ENCODE measurements around the gene RPS23.

Gene RPS23

DNA sequence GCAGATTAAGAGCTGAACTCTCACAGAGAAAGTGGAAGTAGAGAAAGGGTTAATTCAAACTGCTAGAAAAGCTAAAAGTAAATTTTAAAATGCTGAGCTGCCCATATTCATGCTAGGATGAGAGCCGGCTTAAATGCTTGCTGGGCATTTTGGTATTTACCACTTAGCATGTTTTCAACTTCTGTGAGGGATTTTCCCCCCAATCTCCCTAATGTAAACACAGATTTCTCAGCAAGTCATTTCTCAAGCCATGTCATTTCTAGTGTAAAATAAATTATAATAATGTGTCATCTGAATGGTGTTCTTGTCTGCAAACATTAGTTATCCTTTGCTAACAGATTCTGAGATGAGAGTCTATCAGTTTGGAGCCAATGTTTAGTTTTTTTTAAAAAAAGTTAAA, 22.3 kb downstream of the RPS23 start:
- H3K36me3 ChIP-seq (ENCODE audit: control insufficient read depth in 1 of 2, insufficient read depth in 2 of 2, low read length in 2 of 2): no peaks in the 10 kb centered on the region
- H3K27me3 ChIP-seq (ENCODE audit: control insufficient read depth in 1 of 2, insufficient read depth in 2 of 2, low read length in 2 of 2): no peaks in the 10 kb centered on the region
- no peak overlapping the region for H3K27ac ChIP-seq (ENCODE audit: low read depth, low read length)
- H3K9ac ChIP-seq (ENCODE audit: low read depth in 1 of 2, low read length in 2 of 2): no peak overlapping the region
- H3K4me1 ChIP-seq (ENCODE audit: control insufficient read depth in 1 of 2, insufficient read depth in 2 of 2, low read length in 2 of 2): no peaks in the 10 kb centered on the region
- no peaks in the 10 kb centered on the region for H3K9me3 ChIP-seq (ENCODE audit: control insufficient read depth in 1 of 2, low read length in 2 of 2)
- no peak overlapping the region for H3K4me3 ChIP-seq (ENCODE audit: low read depth in 1 of 2, low read length in 2 of 2)

DNA sequence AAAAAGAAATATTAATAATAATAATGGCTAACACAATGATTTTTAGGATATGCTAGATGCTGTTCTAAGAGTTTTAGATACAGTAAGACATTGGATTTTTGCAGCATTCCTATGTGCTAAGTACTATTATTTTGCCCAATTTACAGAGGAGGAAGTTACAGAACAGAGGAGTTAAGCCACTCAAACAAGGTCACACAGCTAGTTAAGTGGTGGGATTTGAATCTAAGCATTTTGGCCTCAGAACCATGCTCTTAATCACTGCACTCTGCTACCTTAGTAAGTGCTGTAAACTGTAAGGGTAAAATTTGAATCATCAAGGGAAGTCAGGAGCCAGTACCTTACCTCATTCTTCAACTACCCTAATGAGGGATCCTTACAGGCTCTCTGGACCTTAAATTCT, 25.4 kb downstream of the RPS23 start:
- Histone ChIP-seq H3K4me3 (ENCODE audit: low read depth in 1 of 2, low read length in 2 of 2) (no peak overlapping the region), H3K27ac (ENCODE audit: low read depth, low read length) (no peak overlapping the region), H3K9ac (ENCODE audit: low read depth in 1 of 2, low read length in 2 of 2) (no peak overlapping the region), H3K27me3 (ENCODE audit: control insufficient read depth in 1 of 2, insufficient read depth in 2 of 2, low read length in 2 of 2) (no peaks in the 10 kb centered on the region), H3K9me3 (ENCODE audit: control insufficient read depth in 1 of 2, low read length in 2 of 2) (no peaks in the 10 kb centered on the region), H3K4me1 (ENCODE audit: control insufficient read depth in 1 of 2, insufficient read depth in 2 of 2, low read length in 2 of 2) (no peaks in the 10 kb centered on the region), H3K36me3 (ENCODE audit: control insufficient read depth in 1 of 2, insufficient read depth in 2 of 2, low read length in 2 of 2) (no peaks in the 10 kb centered on the region)

DNA sequence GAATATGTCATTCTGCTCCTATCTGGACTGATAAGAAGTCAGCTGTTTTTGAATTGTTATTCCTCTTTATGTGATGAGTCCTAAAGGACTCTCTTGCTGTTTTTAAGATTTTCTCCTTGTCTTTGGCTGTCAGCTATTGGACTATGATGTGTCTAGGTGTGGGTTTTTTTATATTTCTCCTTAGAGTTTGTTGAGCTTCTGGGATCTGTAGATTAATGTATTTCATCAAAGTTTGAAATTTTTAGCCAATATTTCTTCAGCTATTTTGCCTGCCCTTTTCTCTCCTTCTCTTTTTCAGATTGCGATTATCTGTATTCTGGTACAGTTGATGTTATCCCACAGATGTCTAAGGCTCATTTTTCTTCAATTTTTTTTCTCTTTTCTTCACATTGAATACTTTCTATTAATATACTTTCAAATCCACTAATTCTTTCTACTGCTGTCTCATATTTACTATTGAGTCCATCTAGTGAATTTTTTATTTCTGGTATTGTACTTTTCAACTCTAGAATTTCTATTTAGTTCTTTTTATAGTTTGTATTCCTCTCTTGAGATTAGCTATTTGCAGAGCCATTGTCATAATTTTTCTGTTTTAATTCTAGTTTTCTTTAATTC, 31.1 kb downstream of the RPS23 start:
- Histone ChIP-seq H3K27ac (ENCODE audit: low read depth, low read length) (no peak overlapping the region), H3K36me3 (ENCODE audit: control insufficient read depth in 1 of 2, insufficient read depth in 2 of 2, low read length in 2 of 2) (no peaks in the 10 kb centered on the region), H3K4me3 (ENCODE audit: low read depth in 1 of 2, low read length in 2 of 2) (no peak overlapping the region), H3K9me3 (ENCODE audit: control insufficient read depth in 1 of 2, low read length in 2 of 2) (peaks cover 0 to 10% of the 10 kb centered on the region in 2 donors), H3K27me3 (ENCODE audit: control insufficient read depth in 1 of 2, insufficient read depth in 2 of 2, low read length in 2 of 2) (no peaks in the 10 kb centered on the region), H3K4me1 (ENCODE audit: control insufficient read depth in 1 of 2, insufficient read depth in 2 of 2, low read length in 2 of 2) (no peaks in the 10 kb centered on the region), H3K9ac (ENCODE audit: low read depth in 1 of 2, low read length in 2 of 2) (no peak overlapping the region)

DNA sequence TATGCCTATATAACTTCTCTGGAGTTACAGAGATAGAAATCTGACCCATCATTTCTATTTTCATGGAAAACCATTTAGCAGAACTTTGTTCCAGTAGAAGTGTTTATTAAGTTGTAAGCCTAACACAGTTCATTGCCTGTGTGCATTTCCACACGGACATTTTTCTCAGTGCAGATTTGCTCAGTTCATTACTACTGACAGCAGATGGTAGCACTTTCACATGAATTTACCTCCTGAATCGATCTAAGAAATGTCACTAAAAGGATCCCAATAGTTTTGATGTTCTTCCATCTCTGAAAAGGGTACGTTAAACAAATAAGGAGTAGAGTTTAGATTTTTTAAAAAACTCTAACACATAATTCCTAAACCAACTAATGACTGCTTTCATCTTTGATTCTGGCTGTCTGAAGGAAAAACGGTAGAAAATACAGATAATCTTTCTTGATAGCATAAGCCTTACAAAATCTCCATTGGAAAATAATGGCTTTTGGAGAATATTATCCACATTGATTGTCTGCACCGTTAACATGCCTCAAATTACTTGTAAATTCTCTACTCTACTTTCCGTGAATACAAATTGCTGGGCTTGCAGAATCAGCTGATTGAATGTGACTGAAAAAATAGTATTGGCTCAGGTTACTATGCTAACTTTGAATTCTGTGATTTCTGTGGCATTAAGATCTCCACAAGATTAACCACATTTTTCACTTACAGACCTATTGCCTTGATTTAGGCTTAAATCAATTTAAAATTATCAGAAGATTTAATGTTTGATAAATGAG, 33.1 kb downstream of the RPS23 start:
- H3K27me3 ChIP-seq (ENCODE audit: control insufficient read depth in 1 of 2, insufficient read depth in 2 of 2, low read length in 2 of 2): no peaks in the 10 kb centered on the region
- no peak overlapping the region for H3K27ac ChIP-seq (ENCODE audit: low read depth, low read length)
- no peaks in the 10 kb centered on the region for H3K36me3 ChIP-seq (ENCODE audit: control insufficient read depth in 1 of 2, insufficient read depth in 2 of 2, low read length in 2 of 2)
- no peak overlapping the region for H3K4me3 ChIP-seq (ENCODE audit: low read depth in 1 of 2, low read length in 2 of 2)
- no peak overlapping the region for H3K9ac ChIP-seq (ENCODE audit: low read depth in 1 of 2, low read length in 2 of 2)
- H3K9me3 ChIP-seq (ENCODE audit: control insufficient read depth in 1 of 2, low read length in 2 of 2): peaks cover 0 to 10% of the 10 kb centered on the region in 2 donors
- H3K4me1 ChIP-seq (ENCODE audit: control insufficient read depth in 1 of 2, insufficient read depth in 2 of 2, low read length in 2 of 2): no peaks in the 10 kb centered on the region

DNA sequence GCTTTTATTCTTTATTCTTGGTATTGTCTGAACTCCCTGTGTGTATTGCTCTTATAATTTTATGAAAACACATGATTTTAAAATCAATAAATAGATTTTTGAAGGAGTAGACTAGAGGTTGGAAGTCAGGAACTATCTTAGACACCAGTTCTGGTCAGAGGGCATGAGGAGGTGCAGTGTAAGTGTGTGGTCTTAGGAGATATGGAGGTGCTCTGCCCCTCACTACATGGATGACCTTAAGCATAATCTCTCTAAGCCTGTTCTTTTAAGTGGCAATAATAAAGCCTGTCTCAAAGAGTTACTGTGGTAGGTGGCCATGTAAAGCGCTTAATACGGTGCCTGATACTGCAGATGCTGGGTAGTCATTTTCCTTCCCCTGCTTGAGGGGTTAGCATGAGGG, 34.0 kb downstream of the RPS23 start:
- Histone ChIP-seq H3K27me3 (ENCODE audit: control insufficient read depth in 1 of 2, insufficient read depth in 2 of 2, low read length in 2 of 2) (no peaks in the 10 kb centered on the region), H3K9ac (ENCODE audit: low read depth in 1 of 2, low read length in 2 of 2) (no peak overlapping the region), H3K36me3 (ENCODE audit: control insufficient read depth in 1 of 2, insufficient read depth in 2 of 2, low read length in 2 of 2) (no peaks in the 10 kb centered on the region), H3K27ac (ENCODE audit: low read depth, low read length) (no peak overlapping the region), H3K4me1 (ENCODE audit: control insufficient read depth in 1 of 2, insufficient read depth in 2 of 2, low read length in 2 of 2) (no peaks in the 10 kb centered on the region), H3K4me3 (ENCODE audit: low read depth in 1 of 2, low read length in 2 of 2) (no peak overlapping the region), H3K9me3 (ENCODE audit: control insufficient read depth in 1 of 2, low read length in 2 of 2) (peaks cover 0 to 10% of the 10 kb centered on the region in 2 donors)

DNA sequence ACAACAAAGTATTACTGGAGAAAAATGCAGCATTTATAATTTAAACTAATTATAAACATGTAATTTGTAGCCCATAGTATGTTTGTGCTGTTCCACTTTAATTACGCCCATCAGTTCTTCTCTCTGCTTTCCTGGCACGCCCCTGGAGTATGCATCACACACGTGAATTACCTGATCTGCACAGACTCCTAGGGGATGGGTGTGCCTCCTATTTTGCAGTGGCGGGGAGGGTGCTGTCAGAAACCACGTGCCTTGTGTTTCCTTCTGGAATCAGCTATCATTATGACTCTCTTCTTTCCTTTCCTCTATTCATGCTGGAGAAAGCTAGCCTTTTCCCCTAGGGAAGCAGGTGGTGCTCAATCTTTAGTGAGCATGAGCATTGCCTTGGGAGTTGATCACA, 43.3 kb downstream of the RPS23 start:
- Histone ChIP-seq H3K9ac (ENCODE audit: low read depth in 1 of 2, low read length in 2 of 2) (no peak overlapping the region), H3K4me1 (ENCODE audit: control insufficient read depth in 1 of 2, insufficient read depth in 2 of 2, low read length in 2 of 2) (no peaks in the 10 kb centered on the region), H3K27me3 (ENCODE audit: control insufficient read depth in 1 of 2, insufficient read depth in 2 of 2, low read length in 2 of 2) (no peaks in the 10 kb centered on the region), H3K27ac (ENCODE audit: low read depth, low read length) (no peak overlapping the region), H3K9me3 (ENCODE audit: control insufficient read depth in 1 of 2, low read length in 2 of 2) (no peaks in the 10 kb centered on the region), H3K36me3 (ENCODE audit: control insufficient read depth in 1 of 2, insufficient read depth in 2 of 2, low read length in 2 of 2) (no peaks in the 10 kb centered on the region), H3K4me3 (ENCODE audit: low read depth in 1 of 2, low read length in 2 of 2) (no peak overlapping the region)

DNA sequence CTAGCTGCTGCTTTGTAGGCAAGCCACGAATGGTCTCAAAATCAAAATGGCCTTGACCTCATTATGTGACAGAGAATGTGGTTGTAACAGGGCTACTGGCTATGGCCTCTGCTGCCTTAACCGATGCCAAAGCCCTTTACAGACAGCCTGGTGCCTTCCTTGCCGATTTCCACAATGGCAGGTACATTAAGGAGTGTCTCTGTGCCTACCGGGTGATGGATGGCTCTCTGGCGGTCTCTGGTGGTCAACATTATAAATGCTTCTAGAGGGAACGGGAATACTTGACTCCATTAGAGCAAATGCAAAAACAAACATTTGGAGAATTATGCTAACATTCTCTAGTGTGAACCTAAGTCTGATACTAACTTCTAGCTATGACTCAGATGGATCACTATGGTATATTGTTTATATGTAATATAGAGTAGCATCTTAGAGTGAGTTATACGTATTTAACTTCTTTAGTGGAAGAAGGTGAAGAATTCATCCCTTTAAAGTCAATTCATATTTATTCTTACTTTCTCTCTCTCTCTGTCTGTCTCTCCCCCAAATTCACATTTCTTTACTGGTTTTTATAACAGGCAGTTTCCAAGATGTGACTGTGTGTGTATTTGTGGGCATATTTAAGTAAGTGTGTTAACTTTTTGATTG, 52.5 kb downstream of the RPS23 start:
- H3K9me3 ChIP-seq (ENCODE audit: control insufficient read depth in 1 of 2, low read length in 2 of 2): no peaks in the 10 kb centered on the region
- H3K4me3 ChIP-seq (ENCODE audit: low read depth in 1 of 2, low read length in 2 of 2): no peak overlapping the region
- H3K27me3 ChIP-seq (ENCODE audit: control insufficient read depth in 1 of 2, insufficient read depth in 2 of 2, low read length in 2 of 2): no peaks in the 10 kb centered on the region
- H3K4me1 ChIP-seq (ENCODE audit: control insufficient read depth in 1 of 2, insufficient read depth in 2 of 2, low read length in 2 of 2): no peaks in the 10 kb centered on the region
- no peaks in the 10 kb centered on the region for H3K36me3 ChIP-seq (ENCODE audit: control insufficient read depth in 1 of 2, insufficient read depth in 2 of 2, low read length in 2 of 2)
- no peak overlapping the region for H3K27ac ChIP-seq (ENCODE audit: low read depth, low read length)
- no peak overlapping the region for H3K9ac ChIP-seq (ENCODE audit: low read depth in 1 of 2, low read length in 2 of 2)
